ENCODE results near the gene RET.

GRCh38 chr10:43027331-43027955 is 49.4 kb upstream of the RET start:
- TF ChIP-seq CTCF (IDR thresholded peaks at IDR 0.05; ENCODE audit: low read depth, low read length) (no peak), EZH2phosphoT487 (IDR thresholded peaks at IDR 0.05; ENCODE audit: low read depth) (no peak)

All from OCI-LY3 (cell line).